ENCODE data around the gene SELENOP.

Gene SELENOP

DNA sequence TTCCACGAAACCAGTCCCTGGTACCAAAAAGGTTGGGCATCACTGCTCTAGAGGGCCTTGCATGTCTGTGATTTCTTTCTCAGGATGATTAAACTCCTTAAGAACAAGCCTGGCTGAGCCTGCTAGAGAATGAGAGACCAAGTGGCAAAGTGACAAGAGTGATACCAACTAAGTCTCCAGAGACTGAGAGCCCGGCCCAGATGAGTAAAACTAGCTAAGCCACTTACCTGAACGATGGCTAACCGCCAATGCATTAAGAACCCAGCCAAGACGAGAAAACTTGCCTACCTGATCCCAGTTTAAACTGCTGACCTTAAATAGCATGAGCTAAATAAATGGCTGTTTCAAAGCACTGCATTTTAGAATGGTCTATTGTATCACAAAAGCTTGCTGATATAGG, 60.6 kb downstream of the SELENOP start:
- no peak overlapping the region for H3K4me3 ChIP-seq
- no peaks in the 10 kb centered on the region for H3K9me3 ChIP-seq
- H3K4me2 ChIP-seq = no peak overlapping the region
- H3K27ac ChIP-seq = no peak overlapping the region
- no peak overlapping the region for H3K9ac ChIP-seq
- H3K4me1 ChIP-seq = no peaks in the 10 kb centered on the region
- no peaks in the 10 kb centered on the region for H3K27me3 ChIP-seq
- no peaks in the 10 kb centered on the region for H4K20me1 ChIP-seq
- no peak for TF ChIP-seq Cebpa-rat (IDR thresholded peaks at IDR 0.05)
- no peaks in the 10 kb centered on the region for H3K36me3 ChIP-seq

DNA sequence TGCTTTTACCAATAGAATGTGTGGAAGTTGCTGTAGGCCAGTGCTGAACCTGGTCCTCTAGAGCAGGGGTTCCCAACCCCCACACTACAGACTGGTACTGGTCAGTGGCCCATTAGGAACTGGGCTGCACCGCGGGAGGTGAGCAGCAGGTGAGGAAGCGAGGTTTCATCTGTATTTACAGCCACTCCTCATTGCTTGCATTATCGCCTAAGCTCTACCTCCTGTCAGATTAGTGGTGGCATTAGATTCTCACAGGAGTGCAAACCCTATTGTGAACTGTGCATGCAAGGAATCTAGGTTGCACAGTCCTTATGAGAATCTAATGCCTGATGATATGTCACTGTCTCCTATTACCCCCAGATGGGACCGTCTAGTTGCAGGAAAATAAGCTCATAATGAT, 61.2 kb downstream of the SELENOP start:
- Histone ChIP-seq H3K36me3 (no peaks in the 10 kb centered on the region), H3K27ac (no peak overlapping the region), H4K20me1 (no peaks in the 10 kb centered on the region), H3K9ac (no peak overlapping the region), H3K9me3 (no peaks in the 10 kb centered on the region), H3K4me3 (no peak overlapping the region), H3K4me2 (no peak overlapping the region), H3K4me1 (no peaks in the 10 kb centered on the region), H3K27me3 (no peaks in the 10 kb centered on the region)
- TF ChIP-seq Cebpa-rat (IDR thresholded peaks at IDR 0.05) = no peak
